Upper lobe of right lung (tissue), 1 donor: ENCODE measurements around the gene RTTN. TPM values are rescaled to one million over a fixed set of nuclear protein-coding genes. Genes with fewer than 3 reads are reported as not detected.
A peak's percentile ranks its signal among the peaks of the same experiment; 100 is the strongest.

Experiments
- ATAC-seq: fragments of 200-7000 bp; cut with Tn5 transposase; one replicate; pipeline ENCODE4 v1.9.1; 2020; ENCODE audit warnings: mild to moderate bottlenecking, moderate library complexity
- DNase-seq: peaks from one replicate; pipeline ENCODE4 v3.0.0-alpha.2; 2020
- H3K27ac ChIP-seq: fragments of 200-600 bp; one replicate; pipeline ENCODE4 v1.8.0; 2022
- H3K27me3 ChIP-seq: fragments of 200-600 bp; one replicate; pipeline ENCODE4 v1.8.0; 2022; ENCODE audit warnings: mild to moderate bottlenecking
- H3K36me3 ChIP-seq: fragments of 200-600 bp; one replicate; pipeline ENCODE4 v1.8.0; 2022
- H3K4me1 ChIP-seq: fragments of 200-600 bp; one replicate; pipeline ENCODE4 v1.8.0; 2022
- H3K4me3 ChIP-seq: fragments of 200-600 bp; one replicate; pipeline ENCODE4 v1.8.0; 2022; ENCODE audit warnings: mild to moderate bottlenecking
- H3K9me3 ChIP-seq: fragments of 200-600 bp; one replicate; pipeline ENCODE4 v1.8.0; 2022
- CTCF ChIP-seq: fragments of 200-600 bp; IDR thresholded peaks from one replicate; pipeline ENCODE4 v1.8.0; 2022; ENCODE audit warnings: antibody characterized with exemption
- intact Hi-C: fragments of 100-400 bp; cut with DNase I; formaldehyde crosslinking; loops from one replicate; pipeline ENCODE4 v1.11.0; 2022
- total RNA-seq: library from RNA; stranded (reverse); fragmentation: NEBNext Ultra II Directional; extraction: Animal tissue kit (Norgen Biotek cat#: 25700); gene quantifications from one replicate; pipeline ENCODE4 v1.2.1, GENCODE V29; 2021
- donor health status: DM: no; HTN: yes; CAD: no; lungs with severe emphysema.

RTTN gene
- total RNA-seq, 1 donor from 2014 or later = 13.0 TPM

- intact Hi-C loops = no loop called here
- Histone ChIP-seq H3K4me3 (no peak overlapping the region), H3K9me3 (peaks cover 6% of the 10 kb centered on the region), H3K36me3 (no peaks in the 10 kb centered on the region), H3K4me1 (peaks cover 2% of the 10 kb centered on the region), H3K27ac (no peak overlapping the region), H3K27me3 (no peaks in the 10 kb centered on the region)
- DNase-seq (no peak), ATAC-seq (peak; percentile 12)
- TF ChIP-seq CTCF = no peak
Measured at GRCh38 chr18:69985239-69985638, 220.2 kb downstream of the RTTN start.

- Histone ChIP-seq H3K4me3 (no peak overlapping the region), H3K27me3 (no peaks in the 10 kb centered on the region), H3K27ac (no peak overlapping the region), H3K9me3 (no peaks in the 10 kb centered on the region), H3K4me1 (peaks cover 2% of the 10 kb centered on the region), H3K36me3 (no peaks in the 10 kb centered on the region)
- intact Hi-C loops = no loop called here
- ATAC-seq = no peak
- no peak for DNase-seq
- TF ChIP-seq CTCF = no peak
Measured at GRCh38 chr18:69982417-69982816, 223.1 kb downstream of the RTTN start.

GRCh38 chr18:69981948-69982347 lies 223.5 kb downstream of the RTTN start:
- H3K27ac ChIP-seq = no peak overlapping the region
- H3K4me1 ChIP-seq = peaks cover 2% of the 10 kb centered on the region
- intact Hi-C loops = no loop called here
- no peaks in the 10 kb centered on the region for H3K9me3 ChIP-seq
- H3K36me3 ChIP-seq = no peaks in the 10 kb centered on the region
- no peak for ATAC-seq
- H3K4me3 ChIP-seq = no peak overlapping the region
- H3K27me3 ChIP-seq = no peaks in the 10 kb centered on the region
- no peak for DNase-seq
- no peak for TF ChIP-seq CTCF

- H3K9me3 ChIP-seq = peaks cover 8% of the 10 kb centered on the region
- H3K27me3 ChIP-seq = no peaks in the 10 kb centered on the region
- intact Hi-C loops = no loop called here
- DNase-seq (no peak), ATAC-seq (no peak)
- H3K4me1 ChIP-seq = peaks cover 2% of the 10 kb centered on the region
- no peaks in the 10 kb centered on the region for H3K36me3 ChIP-seq
- H3K4me3 ChIP-seq = no peak overlapping the region
- no peak for TF ChIP-seq CTCF
- no peak overlapping the region for H3K27ac ChIP-seq
Measured at GRCh38 chr18:69980982-69981804, 224.3 kb downstream of the RTTN start.

- no peak overlapping the region for H3K27ac ChIP-seq
- no peaks in the 10 kb centered on the region for H3K36me3 ChIP-seq
- ATAC-seq (no peak), DNase-seq (no peak)
- H3K27me3 ChIP-seq = no peaks in the 10 kb centered on the region
- no peak for TF ChIP-seq CTCF
- no peak overlapping the region for H3K4me3 ChIP-seq
- intact Hi-C loops = no loop called here
- H3K4me1 ChIP-seq = peaks cover 2% of the 10 kb centered on the region
- H3K9me3 ChIP-seq = peaks cover 10% of the 10 kb centered on the region
Measured at GRCh38 chr18:69980509-69980908, 225.0 kb downstream of the RTTN start.
